Activated CD8-positive, alpha-beta T cell treated with anti-CD3 and anti-CD28 coated beads for 36 hours (primary cell): Measurements from ENCODE around the gene PRG2. TPM values are rescaled to one million over a fixed set of nuclear protein-coding genes. Genes with fewer than 3 reads are reported as not detected.

Experiments used
- ATAC-seq: fragments of 200-7000 bp; cut with Tn5 transposase; one replicate; pipeline ENCODE4 v1.10.0; 2021; ENCODE audit warnings: mild to moderate bottlenecking, moderate library complexity
- CTCF ChIA-PET: fragments of 350-600 bp; sonication (Branson Sonifier 250); formaldehyde crosslinking; loops from one replicate; lab custom pipeline; 2021; ENCODE audit warnings: antibody characterized with exemption; lab: Charles Lee
- POLR2A ChIA-PET: fragments of 350-600 bp; sonication (Branson Sonifier 250); formaldehyde crosslinking; loops from one replicate; lab custom pipeline; 2021; ENCODE audit warnings: antibody characterized with exemption; lab: Charles Lee
- DNase-seq: peaks from one replicate; pipeline ENCODE4 v3.0.0-alpha.2; 2020
- H3K27ac Mint-ChIP-seq: one replicate; pipeline ENCODE4 v1.8.0; 2021; ENCODE audit warnings: mild to moderate bottlenecking, mixed read lengths
- H3K27me3 Mint-ChIP-seq: one replicate; pipeline ENCODE4 v1.8.0; 2021; ENCODE audit warnings: mixed read lengths
- H3K36me3 Mint-ChIP-seq: one replicate; pipeline ENCODE4 v1.8.0; 2021; ENCODE audit warnings: low read depth, mixed read lengths
- H3K4me1 Mint-ChIP-seq: one replicate; pipeline ENCODE4 v1.8.0; 2021; ENCODE audit warnings: low read depth, mixed read lengths
- H3K4me3 Mint-ChIP-seq: one replicate; pipeline ENCODE4 v1.8.0; 2021; ENCODE audit warnings: mild to moderate bottlenecking, moderate library complexity, mixed read lengths
- H3K9me3 Mint-ChIP-seq: one replicate; pipeline ENCODE4 v1.8.0; 2021; ENCODE audit warnings: mixed read lengths
- CTCF ChIP-seq: fragments of 200-600 bp; IDR thresholded peaks from one replicate; pipeline ENCODE4 v1.8.0; 2022; ENCODE audit warnings: antibody characterized with exemption, mild to moderate bottlenecking
- intact Hi-C: fragments of 100-400 bp; cut with micrococcal nuclease; formaldehyde crosslinking; loops from one replicate; pipeline ENCODE4 v1.10.0; 2022
- total RNA-seq, 2 experiments: library from RNA; stranded (reverse); gene quantifications; one replicate each; pipeline ENCODE4 v1.2.3, GENCODE V29; 2021

The PRG2 gene
- total RNA-seq, 2 experiments from 2014 or later = 0.43 to 2.3 TPM

- Mint-ChIP-seq H3K27me3 (no peaks in the 10 kb centered on the region), H3K4me3 (peak overlapping the region; percentile 92), H3K4me1 (peaks cover 37% of the 10 kb centered on the region), H3K27ac (peak overlapping the region; percentile 95), H3K9me3 (no peaks in the 10 kb centered on the region), H3K36me3 (peaks cover 57% of the 10 kb centered on the region)
- TF ChIP-seq CTCF = no peak
- ChIA-PET POLR2A (interaction anchor here (1.0 to 15.1 kb wide), 11 partner anchors 9 to 1149 kb away, joined by 3 to 264 read pairs (median 6); partner anchors contain the start of genes LPXN, RTN4RL2, SLC43A1 and TNKS1BP1), CTCF (interaction anchor here (1.0 to 7.1 kb wide), 7 partner anchors 20 to 104 kb away, joined by 3 to 84 read pairs (median 4); partner anchors contain the start of gene TIMM10)
- intact Hi-C loops = no loop called here
- ATAC-seq = no peak
- peak; percentile 35 for DNase-seq
These were observed 36.0 kb upstream of the PRG2 start for GRCh38 chr11:57426439-57426928.

- no peaks in the 10 kb centered on the region for H3K9me3 Mint-ChIP-seq
These were observed 35.4 kb upstream of the PRG2 start for GRCh38 chr11:57425565-57426438.

GRCh38 chr11:57424792-57425564 is 34.5 kb upstream of the PRG2 start:
- ATAC-seq = peak; percentile 89
- TF ChIP-seq CTCF = no peak
- intact Hi-C loops = loop anchor here (2.0 kb wide), 1 partner anchor 18 kb away; no protein-coding TSS in a partner anchor
- peaks cover 72% of the 10 kb centered on the region for H3K36me3 Mint-ChIP-seq
- peaks cover 50% of the 10 kb centered on the region for H3K4me1 Mint-ChIP-seq
- peak overlapping the region; percentile 92 for H3K4me3 Mint-ChIP-seq
- POLR2A ChIA-PET = interaction anchor here (0.8 to 15.1 kb wide), 15 partner anchors 9 to 1150 kb away, joined by 3 to 264 read pairs (median 4); partner anchors contain the start of genes LPXN, RTN4RL2, SLC43A1 and UBE2L6
- H3K27ac Mint-ChIP-seq = peak overlapping the region; percentile 95
- peak; percentile 97 for DNase-seq
- no peaks in the 10 kb centered on the region for H3K27me3 Mint-ChIP-seq
- H3K9me3 Mint-ChIP-seq = no peaks in the 10 kb centered on the region
- CTCF ChIA-PET = interaction anchor here (0.7 to 7.1 kb wide), 11 partner anchors 17 to 142 kb away, joined by 3 to 84 read pairs (median 4); partner anchors contain the start of gene UBE2L6

More at GRCh38 chr11:57425565-57426438, 35.4 kb upstream of the PRG2 start:
- no peak for TF ChIP-seq CTCF
- H3K4me1 Mint-ChIP-seq = peaks cover 43% of the 10 kb centered on the region
- no peak for ATAC-seq
- peak; percentile 32 for DNase-seq
- H3K27me3 Mint-ChIP-seq = no peaks in the 10 kb centered on the region
- H3K4me3 Mint-ChIP-seq = peak overlapping the region; percentile 92
- ChIA-PET POLR2A (interaction anchor here (0.9 to 15.1 kb wide), 14 partner anchors 8 to 1150 kb away, joined by 3 to 264 read pairs (median 5); partner anchors contain the start of genes LPXN, RTN4RL2, SLC43A1 and TNKS1BP1), CTCF (interaction anchor here (0.7 to 7.1 kb wide), 12 partner anchors 20 to 142 kb away, joined by 3 to 84 read pairs (median 4); partner anchors contain the start of genes TIMM10 and UBE2L6)
- H3K36me3 Mint-ChIP-seq = peaks cover 64% of the 10 kb centered on the region
- peak overlapping the region; percentile 95 for H3K27ac Mint-ChIP-seq
- intact Hi-C loops = loop anchor here (2.0 kb wide), 1 partner anchor 19 kb away; no protein-coding TSS in a partner anchor

GRCh38 chr11:57424137-57424791 is 33.8 kb upstream of the PRG2 start:
- H3K9me3 Mint-ChIP-seq = no peaks in the 10 kb centered on the region
- ChIA-PET CTCF (interaction anchor here (0.8 to 7.1 kb wide), 9 partner anchors 16 to 143 kb away, joined by 3 to 84 read pairs (median 4); partner anchors contain the start of gene UBE2L6), POLR2A (interaction anchor here (0.8 to 15.1 kb wide), 10 partner anchors 10 to 103 kb away, joined by 3 to 264 read pairs (median 4); partner anchors contain the start of genes RTN4RL2 and SLC43A1)
- H3K36me3 Mint-ChIP-seq = peaks cover 78% of the 10 kb centered on the region
- intact Hi-C loops = loop anchor here (2.0 kb wide), 1 partner anchor 17 kb away; no protein-coding TSS in a partner anchor
- peaks cover 53% of the 10 kb centered on the region for H3K4me1 Mint-ChIP-seq
- ATAC-seq (no peak), DNase-seq (no peak)
- H3K4me3 Mint-ChIP-seq = peak overlapping the region; percentile 92
- H3K27me3 Mint-ChIP-seq = no peaks in the 10 kb centered on the region
- TF ChIP-seq CTCF = no peak
- H3K27ac Mint-ChIP-seq = peak overlapping the region; percentile 95
